IMR-90 (cell line): Measurements from ENCODE around the gene MAG. TPM values are rescaled to one million over a fixed set of nuclear protein-coding genes. Genes with fewer than 3 reads are reported as not detected.

ENCODE experiments used
- ATAC-seq: fragments of 200-7000 bp; cut with Tn5 transposase; 2 replicates; pipeline ENCODE4 v1.9.1; 2020; ENCODE audit warnings: low read depth, mild to moderate bottlenecking, moderate library complexity
- BruUV-seq: library from RNA; stranded (reverse); fragments of 400-500 nt; replicated peaks from 2 replicates; lab custom pipeline; 2021; lab: Mats Ljungman, UMichigan
- CTCF ChIA-PET: fragments of 300-600 bp; formaldehyde crosslinking; extraction: SDS; loops from one replicate; lab custom pipeline; 2021; ENCODE audit warnings: antibody characterized with exemption; lab: Yijun Ruan, JAX
- POLR2A ChIA-PET: fragments of 300-600 bp; sonication (Branson Sonifier 250); formaldehyde crosslinking; loops from one replicate; lab custom pipeline; 2022; ENCODE audit warnings: antibody characterized with exemption; ENCODE audit not compliant: unreplicated experiment; lab: Charles Lee
- DNase-seq: peaks from one replicate; pipeline ENCODE4 v3.0.0; 2013
- H2AFZ ChIP-seq: replicated peaks from 2 replicates; pipeline ENCODE3; 2013; ENCODE audit warnings: low read length, mild to moderate bottlenecking; ENCODE audit not compliant: poor library complexity
- H2AK5ac ChIP-seq: 2 replicates; pipeline ENCODE4 v1.6.1; 2013; ENCODE audit warnings: low read depth, low read length, inconsistent platforms
- H2AK9ac ChIP-seq: replicated peaks from 2 replicates; pipeline ENCODE3; 2013; ENCODE audit warnings: mild to moderate bottlenecking, low read depth, low read length, moderate library complexity; ENCODE audit not compliant: poor library complexity
- H2BK120ac ChIP-seq: 2 replicates; pipeline ENCODE4 v1.6.1; 2013; ENCODE audit warnings: low read depth, low read length, inconsistent platforms
- H2BK15ac ChIP-seq: 3 replicates; pipeline ENCODE4 v1.6.1; 2013; ENCODE audit warnings: low read depth, low read length, inconsistent platforms
- H2BK20ac ChIP-seq: 2 replicates; pipeline ENCODE4 v1.6.1; 2013; ENCODE audit warnings: low read depth, mild to moderate bottlenecking, inconsistent platforms, low read length, moderate library complexity
- H2BK5ac ChIP-seq: 2 replicates; pipeline ENCODE4 v1.6.1; 2013; ENCODE audit warnings: mild to moderate bottlenecking, low read depth, low read length, inconsistent platforms; ENCODE audit not compliant: poor library complexity, severe bottlenecking
- H3K14ac ChIP-seq: replicated peaks from 2 replicates; pipeline ENCODE4 v1.6.1; 2013; ENCODE audit warnings: low read depth, low read length, inconsistent platforms
- H3K18ac ChIP-seq: 2 replicates; pipeline ENCODE4 v1.6.1; 2013; ENCODE audit warnings: low read depth, low read length, control low read depth
- H3K23ac ChIP-seq: 2 replicates; pipeline ENCODE4 v1.6.1; 2013; ENCODE audit warnings: low read depth, low read length, inconsistent platforms
- H3K27ac ChIP-seq: 2 replicates; pipeline ENCODE4 v1.5.1; 2013; ENCODE audit warnings: mild to moderate bottlenecking, control low read depth, low read length; ENCODE audit not compliant: insufficient read depth
- H3K27me3 ChIP-seq: 2 replicates; pipeline ENCODE4 v1.6.1; 2013; ENCODE audit warnings: low read length; ENCODE audit not compliant: control insufficient read depth, insufficient read depth
- H3K36me3 ChIP-seq: 2 replicates; pipeline ENCODE4 v1.6.1; 2013; ENCODE audit warnings: low read length, mixed read lengths; ENCODE audit not compliant: control insufficient read depth, insufficient read depth
- H3K4ac ChIP-seq: 2 replicates; pipeline ENCODE4 v1.6.1; 2013; ENCODE audit warnings: low read depth, low read length, inconsistent platforms
- H3K4me1 ChIP-seq: 2 replicates; pipeline ENCODE4 v1.6.1; 2013; ENCODE audit warnings: low read length, mixed read lengths; ENCODE audit not compliant: control insufficient read depth, insufficient read depth
- H3K4me2 ChIP-seq: 2 replicates; pipeline ENCODE4 v1.6.1; 2013; ENCODE audit warnings: low read depth, mild to moderate bottlenecking, control low read depth, low read length, moderate library complexity
- H3K4me3 ChIP-seq: 2 replicates; pipeline ENCODE4 v1.5.1; 2013; ENCODE audit warnings: low read depth, mild to moderate bottlenecking, control low read depth, low read length, moderate library complexity; ENCODE audit not compliant: insufficient read depth
- H3K56ac ChIP-seq: 2 replicates; pipeline ENCODE4 v1.6.1; 2013; ENCODE audit warnings: low read length, inconsistent platforms; ENCODE audit not compliant: insufficient read depth; ENCODE audit errors: extremely low read depth
- H3K79me1 ChIP-seq, 2 experiments: 2 replicates each; pipeline ENCODE4 v1.6.1; 2013; ENCODE audit warnings: low read length in 2 of 2, inconsistent platforms in 1 of 2, low read depth in 1 of 2
- H3K9ac ChIP-seq: 2 replicates; pipeline ENCODE4 v1.6.1; 2013; ENCODE audit warnings: low read depth, low read length, control low read depth
- H3K9me1 ChIP-seq: 2 replicates; pipeline ENCODE4 v1.6.1; 2013; ENCODE audit warnings: low read length, inconsistent platforms; ENCODE audit not compliant: insufficient read depth
- H3K9me3 ChIP-seq: 2 replicates; pipeline ENCODE4 v1.6.1; 2013; ENCODE audit warnings: low read length; ENCODE audit not compliant: control insufficient read depth, insufficient read depth
- H4K20me1 ChIP-seq: 2 replicates; pipeline ENCODE4 v1.6.1; 2013; ENCODE audit warnings: low read length, inconsistent platforms; ENCODE audit not compliant: insufficient read depth
- H4K5ac ChIP-seq: 2 replicates; pipeline ENCODE4 v1.6.1; 2013; ENCODE audit warnings: mild to moderate bottlenecking, low read depth, low read length, control low read depth
- H4K8ac ChIP-seq, 2 experiments: 2 replicates each; pipeline ENCODE4 v1.6.1; 2013; ENCODE audit warnings: low read depth in 2 of 2, low read length in 2 of 2, control low read depth in 1 of 2, inconsistent platforms in 1 of 2
- H4K91ac ChIP-seq: 2 replicates; pipeline ENCODE4 v1.6.1; 2013; ENCODE audit warnings: low read depth, low read length, inconsistent platforms; ENCODE audit not compliant: insufficient read depth
- BHLHE40 ChIP-seq: fragments of 150-350 bp; IDR thresholded peaks from 2 replicates; pipeline ENCODE4 v1.6.1; 2016; ENCODE audit warnings: mild to moderate bottlenecking, low read depth, low read length
- MAFK ChIP-seq: IDR thresholded peaks from 2 replicates; pipeline ENCODE4 v1.6.1; 2012; ENCODE audit warnings: low read depth, low read length, improper control_type of control experiment
- MAZ ChIP-seq: IDR thresholded peaks from 2 replicates; pipeline ENCODE4 v1.6.1; 2012; ENCODE audit warnings: low read depth, mild to moderate bottlenecking, low read length, improper control_type of control experiment, moderate library complexity, borderline replicate concordance
- USF2 ChIP-seq: fragments of 150-350 bp; IDR thresholded peaks from 2 replicates; pipeline ENCODE4 v1.6.1; 2017; ENCODE audit warnings: mild to moderate bottlenecking, antibody characterized with exemption, low read length, low read depth
- WGBS, 2 experiments: methylation state at CpG; one replicate each; pipeline versions ENCODE4 v1.1.5 to v1.1.7; 2013; ENCODE audit warnings: missing lambda C conversion rate in 2 of 2; ENCODE audit not compliant: insufficient read length in 1 of 2; ENCODE audit errors: extremely low coverage in 2 of 2; 5-methylcytosine and 5-hydroxymethylcytosine counted together
- dilution Hi-C: fragments of 300-500 bp; cut with HindIII; formaldehyde crosslinking; loops from one replicate; pipeline ENCODE4 v1.14.3; 2018; ENCODE audit warnings: low sequenced_read_pairs; ENCODE audit not compliant: unreplicated experiment
- in situ Hi-C: fragments of 300-500 bp; cut with MboI; formaldehyde crosslinking; loops from 3 replicates; pipeline ENCODE4 v1.14.3; 2019; ENCODE audit warnings: low sequenced_read_pairs, inconsistent platforms, mixed read lengths
- intact Hi-C: fragments of 100-400 bp; cut with micrococcal nuclease; formaldehyde crosslinking; loops from 2 replicates; pipeline ENCODE4 v1.10.0; 2022
- polyA plus RNA-seq, 3 experiments: library from polyadenylated mRNA; depleted of rRNA; stranded (reverse); fragments of >200 nt; gene quantifications; 2 replicates each; pipeline ENCODE4 v1.2.3, GENCODE V29; 2012; ENCODE audit warnings: low replicate concordance in 1 of 3
- total RNA-seq: library from RNA; depleted of rRNA; stranded (reverse); fragments of >200 nt; gene quantifications from 2 replicates; pipeline ENCODE4 v1.2.3, GENCODE V29; 2012

Gene MAG
- total and polyA plus RNA-seq, 2 of the 4 experiments (the other 2 are of a cell fraction): not detected

GRCh38 chr19:35318679-35319448 lies 26.9 kb downstream of the MAG start:
- no TSS peak for BruUV-seq
- WGBS, 2 experiments: 63% methylated on average over 8 of the region's 16 CpGs; no CpG with 5 or more reads in 1 of the 2 experiments

More at GRCh38 chr19:35318679-35319448, 26.9 kb downstream of the MAG start:
- peak; percentile 81 for ATAC-seq
- Histone ChIP-seq H2BK120ac (peak overlapping the region; percentile 54; the same call in 1 of the 2 replicates), H3K4me3 (no peak overlapping the region), H3K9ac (no peak overlapping the region), H4K5ac (no peak overlapping the region), H3K23ac (no peak overlapping the region), H2BK15ac (0 out of 3 replicates have a peak overlapping the region, but pooled peaks have one; percentile 37), H3K56ac (no peak overlapping the region), H3K9me1 (0 out of 2 replicates have a peak, but pooled peaks cover 5% of the 10 kb centered on the region), H2BK5ac (peak overlapping the region; percentile 20), H2BK20ac (no peak overlapping the region; the same call in 1 of the 2 replicates), H4K91ac (peak overlapping the region; percentile 26), H2AK9ac (peak overlapping the region; percentile 85), H3K14ac (peak overlapping the region; percentile 15; the same call in 1 of the 2 replicates), H3K9me3 (peaks cover 4% of the 10 kb centered on the region), H2AK5ac (peak overlapping the region; percentile 28; the same call in 1 of the 2 replicates), H4K20me1 (no peaks in the 10 kb centered on the region), H3K79me1 (no peaks in the 10 kb centered on the region), H2AFZ (peak overlapping the region; percentile 90), H3K27me3 (no peaks in the 10 kb centered on the region; the same call in 1 of the 2 replicates), H3K27ac (no peak overlapping the region), H3K4ac (peak overlapping the region; percentile 29; the same call in 1 of the 2 replicates), H3K36me3 (no peaks in the 10 kb centered on the region), H3K4me1 (peaks cover 5% of the 10 kb centered on the region), H4K8ac (peak overlapping the region in 1 of 2 experiments; percentile 60; a peak in 2 of 4 replicates), H3K18ac (no peak overlapping the region), H3K4me2 (no peak overlapping the region)
- dilution Hi-C loops (no loop called here), intact Hi-C loops (no loop called here), in situ Hi-C loops (no loop called here)
- ChIA-PET POLR2A (no interaction called here), CTCF (interaction anchor here (0.6 kb wide), 1 partner anchor 191 kb away, joined by 3 read pairs; no protein-coding TSS in a partner anchor)
- TF ChIP-seq USF2 (peak; percentile 81), BHLHE40 (peak; percentile 98), MAFK (no peak), MAZ (peak; percentile 59; the same call in 1 of the 2 replicates)
- peak; percentile 71 for DNase-seq
